Breast epithelium (tissue), 4 donors: Measurements from ENCODE around the gene KIF11. TPM values are rescaled to one million over a fixed set of nuclear protein-coding genes. Genes with fewer than 3 reads are reported as not detected.

Experiments
- DNase-seq, 2 donors: peaks; one replicate each; pipeline ENCODE4 v3.0.0-alpha.2; 2019; ENCODE audit warnings: low spot score in 2 of 2
- H3K27ac ChIP-seq, 2 donors: fragments of 200-600 bp; sonication (generic) in 1 of 2; one replicate each; pipeline ENCODE4 v1.5.1; 2016 to 2019; ENCODE audit warnings: mild to moderate bottlenecking in 1 of 2
- H3K27me3 ChIP-seq, 2 donors: fragments of 200-600 bp; sonication (generic) in 1 of 2; one replicate each; pipeline versions ENCODE4 v1.5.1 to v1.6.0; 2017 to 2019; ENCODE audit warnings: control low read depth in 1 of 2, mild to moderate bottlenecking in 1 of 2
- H3K36me3 ChIP-seq: fragments of 200-600 bp; one replicate; pipeline ENCODE4 v1.5.1; 2019
- H3K4me1 ChIP-seq, 2 donors: fragments of 200-600 bp; sonication (generic); one replicate each; pipeline ENCODE4 v1.5.1; 2016 to 2019; ENCODE audit warnings: control low read depth in 1 of 2
- H3K4me3 ChIP-seq, 3 donors: fragments of 200-600 bp; sonication (generic); 1 replicate in 2 of 3; 2 replicates in 1 of 3; pipeline ENCODE4 v1.5.1; 2016 to 2019; ENCODE audit warnings: mild to moderate bottlenecking in 3 of 3, moderate library complexity in 2 of 3
- H3K9me3 ChIP-seq, 2 donors: fragments of 200-600 bp; sonication (generic) in 1 of 2; one replicate each; pipeline ENCODE4 v1.5.1; 2016 to 2019; ENCODE audit warnings: control low read depth in 1 of 2
- POLR2A ChIP-seq: fragments of 450-650 bp; IDR thresholded peaks from one replicate; pipeline ENCODE4 v1.6.1; 2016; ENCODE audit warnings: antibody characterized with exemption, mild to moderate bottlenecking, moderate library complexity
- POLR2AphosphoS5 ChIP-seq, 3 donors: sonication (generic); formaldehyde crosslinking; IDR thresholded peaks; one replicate each; pipeline ENCODE4 v1.6.1; 2017; ENCODE audit warnings: antibody characterized with exemption in 3 of 3
- intact Hi-C: fragments of 100-400 bp; cut with DNase I; formaldehyde crosslinking; loops from one replicate; pipeline ENCODE4 v1.15.1; 2023; ENCODE audit warnings: low total_unique reads
- total RNA-seq, 3 donors: library from RNA; depleted of rRNA; stranded (reverse); fragments of >200 nt; gene quantifications; one replicate each; pipeline ENCODE4 v1.1.0, GENCODE V29; 2016
- TF ChIP-seq, protein P1 (sequence below), 3 donors: fragments of 450-650 bp; IDR thresholded peaks; one replicate each; pipeline ENCODE4 v1.5.1; 2016 to 2017; ENCODE audit warnings: antibody characterized with exemption in 3 of 3, mild to moderate bottlenecking in 3 of 3, moderate library complexity in 3 of 3

The KIF11 gene
- total RNA-seq, 3 donors from 2014 or later = 0.66 to 2.6 (median 1.6) TPM

DNA sequence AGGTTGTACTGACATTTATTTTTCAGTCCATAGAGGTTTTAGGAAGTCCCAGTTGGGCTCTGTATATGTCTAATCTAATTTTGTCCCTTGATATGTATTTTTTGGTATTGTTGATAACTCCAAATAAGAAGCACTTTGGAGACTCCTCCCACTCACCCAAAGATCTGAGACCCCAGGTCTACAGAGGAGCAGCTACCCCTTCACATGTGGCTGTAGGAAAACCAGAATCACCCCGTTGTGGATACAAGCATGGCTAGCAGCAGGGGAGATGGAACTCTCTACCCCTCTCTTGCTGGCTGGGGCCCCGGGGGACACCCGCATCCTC lies 106.2 kb downstream of the KIF11 start:
- H3K27me3 ChIP-seq = peaks cover 0 to 5% of the 10 kb centered on the region in 2 donors
- TF ChIP-seq, protein P1, sequence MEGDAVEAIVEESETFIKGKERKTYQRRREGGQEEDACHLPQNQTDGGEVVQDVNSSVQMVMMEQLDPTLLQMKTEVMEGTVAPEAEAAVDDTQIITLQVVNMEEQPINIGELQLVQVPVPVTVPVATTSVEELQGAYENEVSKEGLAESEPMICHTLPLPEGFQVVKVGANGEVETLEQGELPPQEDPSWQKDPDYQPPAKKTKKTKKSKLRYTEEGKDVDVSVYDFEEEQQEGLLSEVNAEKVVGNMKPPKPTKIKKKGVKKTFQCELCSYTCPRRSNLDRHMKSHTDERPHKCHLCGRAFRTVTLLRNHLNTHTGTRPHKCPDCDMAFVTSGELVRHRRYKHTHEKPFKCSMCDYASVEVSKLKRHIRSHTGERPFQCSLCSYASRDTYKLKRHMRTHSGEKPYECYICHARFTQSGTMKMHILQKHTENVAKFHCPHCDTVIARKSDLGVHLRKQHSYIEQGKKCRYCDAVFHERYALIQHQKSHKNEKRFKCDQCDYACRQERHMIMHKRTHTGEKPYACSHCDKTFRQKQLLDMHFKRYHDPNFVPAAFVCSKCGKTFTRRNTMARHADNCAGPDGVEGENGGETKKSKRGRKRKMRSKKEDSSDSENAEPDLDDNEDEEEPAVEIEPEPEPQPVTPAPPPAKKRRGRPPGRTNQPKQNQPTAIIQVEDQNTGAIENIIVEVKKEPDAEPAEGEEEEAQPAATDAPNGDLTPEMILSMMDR (IDR thresholded peaks at IDR 0.05) = no peak
- TF ChIP-seq POLR2A = no peak
- TF ChIP-seq POLR2AphosphoS5 (IDR thresholded peaks at IDR 0.05) = no peak
- no peaks in the 10 kb centered on the region for H3K36me3 ChIP-seq
- H3K4me3 ChIP-seq = peak overlapping the region; percentile 30 to 65 (median 46)
- no peaks in the 10 kb centered on the region for H3K9me3 ChIP-seq
- H3K4me1 ChIP-seq = no peaks in the 10 kb centered on the region
- DNase-seq = no peak
- intact Hi-C loops = no loop called here
- peak overlapping the region in 1 of 2 donors; percentile 36 for H3K27ac ChIP-seq

DNA sequence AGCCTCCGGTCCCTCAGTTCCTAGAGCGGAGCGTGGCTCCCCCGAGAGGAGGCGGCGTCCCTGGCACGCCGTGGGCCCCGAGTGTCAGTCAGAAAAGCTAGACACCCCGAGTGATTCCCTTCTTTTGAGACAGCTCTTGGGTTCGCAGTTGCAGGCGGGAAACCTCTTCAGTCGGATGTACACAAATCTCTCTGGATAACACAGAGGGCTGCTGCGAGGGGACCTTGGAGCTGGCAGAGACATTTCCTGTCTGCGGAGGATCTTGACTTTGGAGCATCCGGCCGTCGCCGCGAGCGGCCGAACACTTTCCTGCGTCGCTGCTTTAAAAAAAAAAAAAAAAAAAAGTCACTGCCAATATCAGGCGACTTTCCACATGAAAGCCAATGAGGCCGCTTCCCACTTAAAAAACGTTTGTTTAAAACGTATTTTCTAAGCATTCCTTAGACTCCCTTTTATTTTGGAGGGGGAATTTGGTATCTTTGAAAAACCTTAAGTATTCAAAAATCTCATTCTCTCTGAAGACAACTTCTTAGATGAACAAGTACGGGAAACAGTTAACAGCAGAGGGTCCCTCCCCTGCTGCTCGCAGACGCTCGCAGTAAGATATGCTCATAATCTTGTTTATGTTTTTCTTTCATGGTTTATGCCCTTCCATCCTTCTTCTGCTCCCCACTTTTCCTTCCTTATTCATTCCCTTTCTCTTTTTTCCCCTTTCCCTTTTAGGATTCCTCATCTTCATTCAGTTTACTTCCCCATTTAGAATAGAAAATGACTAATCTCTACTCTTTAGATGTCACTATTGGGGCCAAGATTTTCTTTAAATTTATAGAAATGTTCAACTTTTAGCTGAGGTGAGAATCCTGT lies 106.8 kb downstream of the KIF11 start:
- intact Hi-C loops = no loop called here
- peak in 1 of 2 donors; percentile 24 for DNase-seq

DNA sequence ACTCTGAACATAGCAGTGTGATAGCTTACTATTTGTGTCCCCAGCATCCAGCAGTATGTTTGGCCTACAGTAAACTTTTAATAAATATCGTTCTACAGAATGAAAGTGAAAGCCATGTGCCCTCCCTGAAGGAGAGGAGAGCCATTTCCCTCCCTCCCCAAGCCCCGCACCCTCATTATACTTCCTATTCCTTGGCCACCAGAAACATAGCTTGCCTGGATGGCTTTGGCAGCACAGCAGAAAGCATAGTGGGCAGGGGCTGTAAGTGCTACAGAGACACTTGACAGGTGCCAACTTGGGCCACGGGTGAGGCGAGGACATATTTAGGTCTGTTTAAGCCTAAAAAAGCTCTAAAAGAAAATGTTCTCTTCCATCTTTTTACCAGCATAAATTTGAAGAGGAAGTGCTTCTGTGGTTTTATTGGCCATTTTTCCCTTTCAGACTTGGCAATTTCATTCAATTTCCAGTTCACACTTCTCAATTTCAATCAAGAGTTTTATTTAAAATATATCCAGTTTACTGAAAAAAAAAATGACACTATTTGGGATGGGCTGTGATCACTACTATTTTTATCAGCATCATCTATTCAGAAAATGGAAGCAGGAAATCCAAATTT lies 109.5 kb downstream of the KIF11 start:
- Histone ChIP-seq H3K36me3 (no peaks in the 10 kb centered on the region), H3K4me1 (no peaks in the 10 kb centered on the region), H3K4me3 (no peak overlapping the region), H3K27ac (no peak overlapping the region), H3K27me3 (peaks cover 0 to 5% of the 10 kb centered on the region in 2 donors), H3K9me3 (no peaks in the 10 kb centered on the region)
- TF ChIP-seq, protein P1 (IDR thresholded peaks at IDR 0.05) = no peak
- TF ChIP-seq POLR2A = no peak
- TF ChIP-seq POLR2AphosphoS5 (IDR thresholded peaks at IDR 0.05) = no peak
- DNase-seq = no peak
- intact Hi-C loops = no loop called here

More for the DNA sequence above, 106.8 kb downstream of the KIF11 start:
- Histone ChIP-seq H3K4me1 (no peaks in the 10 kb centered on the region), H3K9me3 (no peaks in the 10 kb centered on the region), H3K27ac (peak overlapping the region in 1 of 2 donors; percentile 36), H3K27me3 (peaks cover 0 to 5% of the 10 kb centered on the region in 2 donors), H3K4me3 (peak overlapping the region; percentile 30 to 65 (median 46)), H3K36me3 (no peaks in the 10 kb centered on the region)
- TF ChIP-seq POLR2A = no peak
- TF ChIP-seq, protein P1 (IDR thresholded peaks at IDR 0.05) = no peak
- TF ChIP-seq POLR2AphosphoS5 (IDR thresholded peaks at IDR 0.05) = no peak

Other genes with a start within 250 kb of the KIF11 start
- 10 to 100 TPM; 24.0 to 39.5 (median 29.2) TPM for gene IDE, start 19.0 kb upstream of the KIF11 start, total RNA-seq
- gene HHEX, start 96.8 kb downstream of the KIF11 start, total RNA-seq = 10 to 100 TPM in 1 of 3 donors, 1 to 10 TPM in 2; 4.4 to 10.6 (median 5.6) TPM